GM10266 (cell line): ENCODE data around the gene OSBPL5.

Experiments
- DNase-seq: peaks from one replicate; pipeline ENCODE4 v3.0.0; 2012; ENCODE audit errors: extremely low spot score
- TF ChIP-seq, protein P1 (sequence below): IDR thresholded peaks from 2 replicates; pipeline ENCODE4 v1.5.1; 2012; ENCODE audit warnings: mild to moderate bottlenecking, low read depth; ENCODE audit not compliant: control insufficient read depth, insufficient read depth; ENCODE audit errors: missing control alignments

Gene OSBPL5

DNA sequence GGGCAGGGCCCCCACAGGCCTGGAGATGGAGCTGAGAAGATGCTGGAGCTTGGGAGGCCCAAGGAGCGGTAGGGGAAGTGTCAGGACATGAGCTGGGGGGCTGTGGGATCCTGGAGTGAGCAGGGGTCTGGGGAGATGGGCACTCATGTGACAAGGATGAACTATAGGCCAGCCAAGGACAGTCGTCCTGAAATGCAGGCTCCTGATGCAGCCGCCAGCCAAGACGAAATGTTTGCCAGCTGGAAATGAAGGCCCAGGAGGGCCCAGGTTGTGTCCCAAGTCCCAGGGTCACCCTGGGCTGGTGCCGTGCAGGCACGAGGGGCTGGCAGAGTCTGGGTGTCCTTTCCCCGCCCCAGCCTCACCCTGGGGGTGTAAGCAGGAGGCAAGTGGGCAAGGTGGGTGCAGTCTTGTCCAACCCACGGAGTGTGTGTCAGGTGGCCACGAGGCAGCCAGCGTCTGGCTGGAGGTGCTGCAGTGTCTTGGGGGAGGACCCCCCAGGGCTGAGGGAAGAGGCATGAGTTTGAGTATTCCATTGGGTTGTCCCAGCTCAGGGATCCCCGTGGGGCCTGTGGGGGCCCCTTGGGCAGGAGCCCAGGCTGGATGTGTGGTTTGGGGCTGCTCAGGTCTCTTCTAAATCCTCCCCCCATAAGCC, 32.1 kb upstream of the OSBPL5 start:
- DNase-seq, result no peak

DNA sequence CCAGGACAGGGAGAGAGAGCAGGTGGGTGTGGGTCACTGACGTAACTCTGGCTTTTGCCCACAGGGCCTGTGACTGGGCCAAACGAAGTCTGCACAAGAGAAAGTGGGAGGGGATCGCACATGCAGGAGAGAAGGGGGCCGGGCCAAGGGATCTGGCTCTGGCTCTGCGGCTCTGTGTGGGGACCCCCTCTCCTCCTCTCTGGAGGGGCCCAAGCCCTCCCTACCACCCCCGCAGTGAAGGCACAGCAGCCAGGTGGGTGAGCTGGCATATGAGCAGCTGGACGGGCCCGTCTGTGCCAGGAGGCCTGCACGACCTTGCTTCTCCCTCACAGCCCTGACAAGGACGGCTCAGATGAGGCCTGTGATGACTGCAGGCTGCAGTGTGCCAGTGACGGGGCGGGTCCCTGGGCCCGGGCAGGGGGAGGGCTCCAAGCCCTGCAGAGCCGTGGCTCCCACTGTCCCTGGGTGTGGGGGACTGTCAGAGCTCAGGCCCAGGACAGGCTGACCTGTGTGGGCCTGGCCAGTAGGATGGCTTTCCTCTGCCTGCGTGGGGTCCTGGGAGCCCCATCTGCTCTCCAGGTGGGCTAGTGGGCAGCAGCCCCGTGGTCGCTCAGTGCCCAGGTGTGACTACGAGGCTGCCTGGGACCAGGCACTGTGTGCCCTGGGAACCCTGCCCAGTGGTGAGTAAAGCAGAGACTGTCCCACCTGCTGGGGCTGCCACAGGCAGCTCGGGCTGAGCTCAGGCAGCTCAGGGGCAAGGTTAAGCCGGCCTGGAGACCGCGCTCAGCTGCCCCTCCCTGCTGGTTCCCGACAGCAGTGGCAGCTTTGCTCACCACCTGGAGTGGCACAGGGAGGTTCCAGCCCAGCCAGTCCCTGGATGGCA, 31.3 kb upstream of the OSBPL5 start:
- TF ChIP-seq, protein P1, sequence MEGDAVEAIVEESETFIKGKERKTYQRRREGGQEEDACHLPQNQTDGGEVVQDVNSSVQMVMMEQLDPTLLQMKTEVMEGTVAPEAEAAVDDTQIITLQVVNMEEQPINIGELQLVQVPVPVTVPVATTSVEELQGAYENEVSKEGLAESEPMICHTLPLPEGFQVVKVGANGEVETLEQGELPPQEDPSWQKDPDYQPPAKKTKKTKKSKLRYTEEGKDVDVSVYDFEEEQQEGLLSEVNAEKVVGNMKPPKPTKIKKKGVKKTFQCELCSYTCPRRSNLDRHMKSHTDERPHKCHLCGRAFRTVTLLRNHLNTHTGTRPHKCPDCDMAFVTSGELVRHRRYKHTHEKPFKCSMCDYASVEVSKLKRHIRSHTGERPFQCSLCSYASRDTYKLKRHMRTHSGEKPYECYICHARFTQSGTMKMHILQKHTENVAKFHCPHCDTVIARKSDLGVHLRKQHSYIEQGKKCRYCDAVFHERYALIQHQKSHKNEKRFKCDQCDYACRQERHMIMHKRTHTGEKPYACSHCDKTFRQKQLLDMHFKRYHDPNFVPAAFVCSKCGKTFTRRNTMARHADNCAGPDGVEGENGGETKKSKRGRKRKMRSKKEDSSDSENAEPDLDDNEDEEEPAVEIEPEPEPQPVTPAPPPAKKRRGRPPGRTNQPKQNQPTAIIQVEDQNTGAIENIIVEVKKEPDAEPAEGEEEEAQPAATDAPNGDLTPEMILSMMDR, result no peak
- no peak for DNase-seq

More for the DNA sequence above, 32.1 kb upstream of the OSBPL5 start:
- TF ChIP-seq, protein P1, result no peak

DNA sequence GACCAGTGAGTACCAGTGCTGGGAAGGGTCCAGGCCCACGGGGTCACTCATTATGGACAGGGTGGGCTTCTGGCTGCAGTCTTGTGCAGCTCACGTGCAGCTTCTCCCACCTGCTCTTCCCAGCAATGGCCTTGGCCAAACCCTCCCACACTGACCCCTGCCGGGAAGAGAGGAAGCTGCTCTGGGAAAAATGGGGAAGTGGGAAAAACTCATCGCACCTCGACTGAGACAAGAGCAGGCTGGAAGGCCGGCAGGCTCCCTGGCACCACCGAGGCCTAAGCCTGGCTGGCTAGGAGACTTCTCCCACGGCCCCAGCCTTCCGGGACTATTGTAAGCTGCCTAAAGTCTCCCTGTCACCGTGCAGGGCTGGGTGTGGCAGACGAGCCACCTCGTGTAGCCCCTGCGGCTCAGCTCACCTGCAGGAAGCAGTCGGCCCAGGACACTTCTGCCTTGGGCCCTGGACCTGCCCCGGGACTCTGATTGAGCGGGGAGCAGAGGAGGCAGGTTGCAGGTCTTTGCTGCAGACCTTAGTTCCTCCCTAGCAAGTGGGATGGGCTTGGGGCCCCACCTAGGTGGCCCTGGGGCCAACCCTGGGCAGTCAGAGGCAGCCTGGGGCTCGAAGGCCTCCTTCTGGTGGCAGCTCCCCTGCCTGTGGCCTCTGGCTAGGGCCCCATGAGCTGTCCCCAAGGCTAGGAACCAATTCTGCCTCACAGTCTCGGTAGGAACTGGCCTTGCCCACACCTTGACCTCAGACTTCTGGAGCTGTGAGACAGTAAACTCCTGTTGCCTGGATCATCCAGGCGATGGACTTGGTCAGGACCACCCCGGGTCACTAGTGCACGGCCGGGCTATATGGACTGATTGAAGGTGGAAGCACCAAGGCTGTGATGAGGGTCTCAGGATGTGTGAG, 30.4 kb upstream of the OSBPL5 start:
- TF ChIP-seq, protein P1, result no peak
- DNase-seq, result no peak

DNA sequence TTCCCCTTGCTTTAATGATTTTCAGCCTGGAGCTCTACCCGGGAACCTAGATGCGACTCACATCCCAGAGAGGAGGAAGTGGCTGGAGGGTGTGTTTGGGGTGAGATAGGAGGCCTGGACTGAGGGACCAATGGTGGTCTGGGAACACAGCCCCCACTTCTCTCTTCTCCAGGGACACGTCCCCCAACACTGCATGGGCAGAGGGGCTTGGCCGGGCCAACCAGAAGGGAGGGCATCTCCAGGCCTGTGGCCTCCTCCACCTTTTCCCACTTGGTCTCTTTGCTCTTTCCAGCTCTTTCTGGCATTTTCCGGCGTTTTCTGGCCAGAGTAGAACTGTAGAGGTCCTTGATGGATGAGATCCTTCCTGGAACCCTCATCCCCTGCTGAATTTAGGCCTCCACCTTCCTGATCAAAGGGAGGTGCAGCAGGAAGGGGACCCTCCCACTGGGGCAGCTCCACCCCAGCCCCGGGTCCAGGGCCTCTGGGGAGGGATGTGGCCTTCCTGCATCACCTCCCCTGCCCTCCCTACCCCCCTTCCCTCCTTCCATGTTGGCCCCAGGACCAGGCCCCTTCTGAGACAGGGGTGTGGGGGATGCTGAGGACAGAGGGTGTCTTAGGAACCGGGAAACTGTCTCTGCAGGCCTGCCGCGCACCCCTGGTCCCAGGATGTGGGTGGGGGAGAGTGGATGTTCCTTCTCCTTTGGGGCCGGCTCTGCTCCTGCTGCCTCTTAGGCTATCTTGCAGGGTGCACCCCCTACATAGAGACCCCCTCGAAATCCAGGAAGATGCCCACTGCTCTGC, 29.1 kb upstream of the OSBPL5 start:
- no peak for DNase-seq
- TF ChIP-seq, protein P1, result no peak

DNA sequence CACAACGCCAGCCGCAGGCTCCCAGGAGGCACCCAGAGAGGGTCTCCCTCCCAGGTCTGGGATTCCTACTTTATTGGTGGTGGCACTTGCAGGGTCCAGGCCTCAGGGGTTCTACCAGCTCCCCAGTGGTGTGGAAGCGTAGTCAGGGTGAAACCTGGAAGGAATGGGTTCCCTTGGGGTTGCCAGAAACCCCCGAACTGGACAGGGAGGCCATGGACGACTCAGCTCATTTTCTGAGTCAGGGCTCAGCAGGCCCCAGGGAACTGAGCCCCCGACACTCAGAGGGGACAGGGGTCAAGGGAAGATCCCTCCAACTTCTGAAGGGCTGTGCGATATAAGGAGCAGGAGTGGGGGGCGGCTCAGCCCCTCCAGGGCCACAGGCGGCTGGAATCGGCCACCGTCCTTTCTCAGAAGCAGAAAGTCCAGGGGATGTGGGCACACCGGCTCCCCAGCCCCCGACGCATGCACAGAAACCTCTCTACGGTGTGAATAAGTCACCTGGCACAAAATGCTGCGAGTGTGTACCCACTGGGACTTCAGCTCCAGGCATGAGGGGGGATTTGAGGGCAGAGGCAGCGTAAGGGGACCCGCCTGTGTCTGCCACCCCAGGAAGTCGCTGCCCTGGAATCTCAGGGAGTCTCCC, 28.4 kb upstream of the OSBPL5 start:
- no peak for DNase-seq
- TF ChIP-seq, protein P1, result no peak
